ENCODE data around the gene PLEKHS1. TPM values are rescaled to one million over a fixed set of nuclear protein-coding genes. Genes with fewer than 3 reads are reported as not detected.

PLEKHS1 gene
- total and polyA plus RNA-seq, 7 donors = 0.04 to 0.10 TPM; not detected in 5

- Histone ChIP-seq H3K36me3 (ENCODE audit: insufficient read depth in 1 of 2, low read depth in 1 of 2) (peaks cover 0 to 15% of the 10 kb centered on the region in 2 donors), H3K27me3 (ENCODE audit: insufficient read depth in 3 of 3, low read length in 2 of 3) (no peaks in the 10 kb centered on the region), H3K27ac (no peak overlapping the region), H3K4me3 (no peak overlapping the region), H3K9me3 (no peaks in the 10 kb centered on the region), H3K4me1 (no peaks in the 10 kb centered on the region)
- 88 to 91% (median 88%) methylated on average over 8 of the region's 8 CpGs for WGBS, 3 donors
- TF ChIP-seq CTCF (IDR thresholded peaks at IDR 0.05) = no peak
- intact Hi-C loops (cut with DNase I) = no loop called here
- no peak for DNase-seq
- ATAC-seq = no peak
Measured at GRCh38 chr10:113712755-113713639, 38.5 kb upstream of the PLEKHS1 start.

GRCh38 chr10:113713640-113713982 is 37.9 kb upstream of the PLEKHS1 start:
- H3K4me1 ChIP-seq = no peaks in the 10 kb centered on the region
- intact Hi-C loops (cut with DNase I) = no loop called here
- no peak for DNase-seq
- 73 to 85% (median 83%) methylated on average over 2 of the region's 2 CpGs for WGBS, 3 donors
- no peak overlapping the region for H3K27ac ChIP-seq
- H3K27me3 ChIP-seq (ENCODE audit: insufficient read depth in 3 of 3, low read length in 2 of 3) = no peaks in the 10 kb centered on the region
- no peak overlapping the region for H3K4me3 ChIP-seq
- H3K9me3 ChIP-seq = no peaks in the 10 kb centered on the region
- H3K36me3 ChIP-seq (ENCODE audit: insufficient read depth in 1 of 2, low read depth in 1 of 2) = peaks cover 0 to 15% of the 10 kb centered on the region in 2 donors
- ATAC-seq = no peak
- no peak for TF ChIP-seq CTCF (IDR thresholded peaks at IDR 0.05)

- Histone ChIP-seq H3K36me3 (ENCODE audit: insufficient read depth in 1 of 2, low read depth in 1 of 2) (peaks cover 0 to 27% of the 10 kb centered on the region in 2 donors), H3K9me3 (no peaks in the 10 kb centered on the region), H3K27ac (no peak overlapping the region), H3K4me3 (no peak overlapping the region), H3K27me3 (ENCODE audit: insufficient read depth in 3 of 3, low read length in 2 of 3) (no peaks in the 10 kb centered on the region), H3K4me1 (no peaks in the 10 kb centered on the region)
- DNase-seq (no peak), ATAC-seq (no peak)
- WGBS, 3 donors = 72 to 94% (median 75%) methylated on average over 2 of the region's 2 CpGs
- TF ChIP-seq CTCF (IDR thresholded peaks at IDR 0.05) = no peak
- intact Hi-C loops (cut with DNase I) = no loop called here
Measured at GRCh38 chr10:113716109-113716910, 35.2 kb upstream of the PLEKHS1 start.

GRCh38 chr10:113718969-113719822 is 32.3 kb upstream of the PLEKHS1 start:
- DNase-seq = no peak
- 93 to 98% (median 94%) methylated on average over 21 of the region's 21 CpGs for WGBS, 3 donors
- H3K9me3 ChIP-seq = no peaks in the 10 kb centered on the region
- H3K4me3 ChIP-seq = no peak overlapping the region
- peaks cover 0 to 52% of the 10 kb centered on the region in 2 donors for H3K36me3 ChIP-seq (ENCODE audit: insufficient read depth in 1 of 2, low read depth in 1 of 2)
- TF ChIP-seq CTCF (IDR thresholded peaks at IDR 0.05) = no peak
- H3K27me3 ChIP-seq (ENCODE audit: insufficient read depth in 3 of 3, low read length in 2 of 3) = no peaks in the 10 kb centered on the region
- ATAC-seq = no peak
- intact Hi-C loops (cut with DNase I) = no loop called here
- no peaks in the 10 kb centered on the region for H3K4me1 ChIP-seq
- no peak overlapping the region for H3K27ac ChIP-seq
